NCI-H1105 treated with DMSO at 0.1 percent for 48 hours (cell line): ENCODE data around the gene GPER1.
"Not testable (repeated sequence)": the region's sequence is repeated elsewhere in the genome, so short reads cannot be mapped to it uniquely, and the experiment has no call there.

Experiments used
- DNase-seq: peaks from one replicate; lab custom pipeline; 2025; lab: John Stamatoyannopoulos, UW

The GPER1 gene

GRCh38 chr7:1068619-1069018, 19.3 kb upstream of the GPER1 start:
- DNase-seq, result no peak

- DNase-seq, result no peak
These were observed 17.3 kb upstream of the GPER1 start for GRCh38 chr7:1070544-1071011.

GRCh38 chr7:1071731-1072254, 16.1 kb upstream of the GPER1 start:
- DNase-seq, result no peak

GRCh38 chr7:1073142-1073977, 14.6 kb upstream of the GPER1 start:
- no peak for DNase-seq

GRCh38 chr7:1074018-1074417, 13.9 kb upstream of the GPER1 start:
- DNase-seq, result not testable (repeated sequence)

- no peak for DNase-seq
These were observed 13.1 kb upstream of the GPER1 start for GRCh38 chr7:1074593-1075431.

GRCh38 chr7:1076184-1077072, 11.5 kb upstream of the GPER1 start:
- DNase-seq, result no peak

GRCh38 chr7:1078519-1078918, 9.4 kb upstream of the GPER1 start:
- DNase-seq, result no peak

GRCh38 chr7:1078985-1079384, 8.9 kb upstream of the GPER1 start:
- DNase-seq, result no peak

GRCh38 chr7:1079546-1079945, 8.4 kb upstream of the GPER1 start:
- DNase-seq, result no peak

GRCh38 chr7:1080252-1080920, 7.5 kb upstream of the GPER1 start:
- no peak for DNase-seq

- DNase-seq, result no peak
These were observed 7.0 kb upstream of the GPER1 start for GRCh38 chr7:1080921-1081255.

GRCh38 chr7:1081336-1081735, 6.6 kb upstream of the GPER1 start:
- DNase-seq, result no peak

- no peak for DNase-seq
These were observed 5.9 kb upstream of the GPER1 start for GRCh38 chr7:1081931-1082401.

GRCh38 chr7:1083729-1084657, 3.9 kb upstream of the GPER1 start:
- DNase-seq, result no peak

- DNase-seq, result no peak
These were observed 2.6 kb upstream of the GPER1 start for GRCh38 chr7:1085266-1085665.

GRCh38 chr7:1085910-1086421, 1.9 kb upstream of the GPER1 start:
- DNase-seq, result no peak

GRCh38 chr7:1086588-1087464, 1.1 kb upstream of the GPER1 start:
- DNase-seq, result no peak

- DNase-seq, result no peak
These were observed 473 bp upstream of the GPER1 start for GRCh38 chr7:1087465-1087814.
